Fibroblast of skin of abdomen (primary cell): ENCODE measurements around the gene DLG2.
"Not testable (repeated sequence)": the region's sequence is repeated elsewhere in the genome, so short reads cannot be mapped to it uniquely, and the experiment has no call there.

Experiments
- DNase-seq: peaks from one replicate; pipeline ENCODE4 v3.0.0-alpha.2; 2013

DLG2 gene

GRCh38 chr11:85310479-85310878 is 316.7 kb downstream of the DLG2 start:
- no peak for DNase-seq

GRCh38 chr11:85307366-85307765 is 319.8 kb downstream of the DLG2 start:
- peak; percentile 75 for DNase-seq

- no peak for DNase-seq
Observed at GRCh38 chr11:85301895-85302678, 325.1 kb downstream of the DLG2 start.

- DNase-seq: peak; percentile 44
Observed at GRCh38 chr11:85299258-85299942, 327.7 kb downstream of the DLG2 start.

- DNase-seq: no peak
Observed at GRCh38 chr11:85295694-85296271, 331.4 kb downstream of the DLG2 start.

GRCh38 chr11:85281550-85281949 is 345.6 kb downstream of the DLG2 start:
- no peak for DNase-seq

GRCh38 chr11:85279267-85279666 is 347.9 kb downstream of the DLG2 start:
- DNase-seq: no peak

- no peak for DNase-seq
Observed at GRCh38 chr11:85277693-85278092, 349.5 kb downstream of the DLG2 start.

- no peak for DNase-seq
Observed at GRCh38 chr11:85276332-85276731, 350.8 kb downstream of the DLG2 start.

- DNase-seq: not testable (repeated sequence)
Observed at GRCh38 chr11:85270315-85270714, 356.8 kb downstream of the DLG2 start.

GRCh38 chr11:85269109-85269508 is 358.0 kb downstream of the DLG2 start:
- no peak for DNase-seq

GRCh38 chr11:85266646-85267045 is 360.5 kb downstream of the DLG2 start:
- no peak for DNase-seq

- no peak for DNase-seq
Observed at GRCh38 chr11:85263328-85263727, 363.8 kb downstream of the DLG2 start.

GRCh38 chr11:85257837-85258236 is 369.3 kb downstream of the DLG2 start:
- DNase-seq: no peak

GRCh38 chr11:85256433-85256832 is 370.7 kb downstream of the DLG2 start:
- DNase-seq: no peak

GRCh38 chr11:85249482-85249881 is 377.7 kb downstream of the DLG2 start:
- DNase-seq: no peak

GRCh38 chr11:85247797-85248196 is 379.3 kb downstream of the DLG2 start:
- no peak for DNase-seq

GRCh38 chr11:85238906-85239305 is 388.2 kb downstream of the DLG2 start:
- no peak for DNase-seq

- not testable (repeated sequence) for DNase-seq
Observed at GRCh38 chr11:85238038-85238437, 389.1 kb downstream of the DLG2 start.

- DNase-seq: no peak
Observed at GRCh38 chr11:85236211-85236610, 390.9 kb downstream of the DLG2 start.

GRCh38 chr11:85232559-85232958 is 394.6 kb downstream of the DLG2 start:
- DNase-seq: no peak

GRCh38 chr11:85231588-85231987 is 395.6 kb downstream of the DLG2 start:
- no peak for DNase-seq

- not testable (repeated sequence) for DNase-seq
Observed at GRCh38 chr11:85229723-85230122, 397.4 kb downstream of the DLG2 start.

- no peak for DNase-seq
Observed at GRCh38 chr11:85196968-85197367, 430.2 kb downstream of the DLG2 start.
